Endometrial microvascular endothelial cells (primary cell): Measurements from ENCODE around the gene NEXN. TPM values are rescaled to one million over a fixed set of nuclear protein-coding genes. Genes with fewer than 3 reads are reported as not detected.
"Not testable (repeated sequence)": the region's sequence is repeated elsewhere in the genome, so short reads cannot be mapped to it uniquely, and the experiment has no call there.

Experiments used
- in situ Hi-C: cut with HindIII; loops from 2 replicates; pipeline ENCODE4 v1.10.0; 2017; ENCODE audit warnings: low sequenced_read_pairs, low pct_unique_long_range_greater_than_20kb; ENCODE audit errors: inconsistent ontology term
- total RNA-seq: library from RNA; depleted of rRNA; stranded (reverse); fragments of >200 nt; gene quantifications from one replicate; pipeline ENCODE4 v1.2.3, GENCODE V29; 2015; ENCODE audit errors: inconsistent ontology term

Gene NEXN
- total RNA-seq, 1 donor from 2014 or later: 5.2 TPM

DNA sequence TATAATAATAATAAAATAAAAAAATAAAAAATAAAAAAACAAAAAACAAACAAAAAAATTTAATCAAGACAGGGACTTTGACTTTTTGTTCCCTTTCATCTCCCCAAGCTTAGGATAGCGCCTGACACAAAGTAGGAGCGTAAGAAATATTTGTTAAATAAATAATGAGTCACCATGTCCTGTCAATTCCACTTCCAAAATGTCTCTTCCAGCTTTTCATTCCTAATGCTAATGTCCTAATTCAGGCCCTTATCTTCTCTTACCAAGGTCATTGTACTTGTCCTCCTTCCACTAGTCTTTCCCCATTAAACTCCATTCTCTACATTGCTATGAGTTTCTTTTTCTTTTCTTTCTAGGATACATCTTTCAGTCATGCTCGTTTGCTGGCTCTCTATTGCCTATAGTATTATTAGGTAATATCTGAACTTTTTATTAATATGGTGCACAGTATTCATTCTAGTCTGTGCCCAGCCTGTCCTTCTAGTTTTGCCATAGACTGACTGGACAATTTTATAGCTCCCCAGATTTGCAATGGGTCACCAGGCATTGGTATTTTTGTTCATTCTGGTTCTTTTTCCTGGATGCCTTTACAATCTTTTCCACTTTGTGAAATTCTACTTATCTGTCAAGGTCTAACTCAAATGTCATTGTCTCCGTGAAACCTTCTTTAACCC lies 11.4 kb downstream of the NEXN start:
- in situ Hi-C loops: no loop called here

DNA sequence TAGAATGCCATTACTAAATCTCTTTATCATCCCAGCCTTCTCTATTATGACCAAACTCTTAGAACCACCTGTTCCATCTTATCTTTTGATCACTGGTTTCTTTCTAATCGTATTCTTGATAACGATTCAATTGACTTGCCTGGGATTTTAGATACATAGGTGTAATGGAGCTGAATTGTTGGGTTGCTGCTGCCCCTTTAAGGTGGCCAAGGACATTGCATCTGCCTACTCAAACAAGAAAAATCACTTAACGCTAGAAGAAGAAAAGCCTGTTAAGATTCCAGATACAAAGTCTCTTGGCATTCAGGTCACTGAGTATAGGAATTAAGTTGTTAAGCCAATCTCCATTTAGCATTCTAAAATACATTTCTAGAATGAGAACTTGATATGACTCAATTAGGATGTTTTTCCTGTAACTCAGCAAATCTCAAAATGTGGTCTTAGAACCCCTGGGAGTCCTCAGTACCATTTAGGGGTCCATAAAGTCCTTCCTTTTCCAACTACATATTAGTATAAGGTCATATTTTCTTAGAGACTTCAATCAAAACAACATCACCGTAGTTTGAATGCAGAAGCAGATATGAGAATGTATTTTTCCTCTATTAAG lies 12.4 kb downstream of the NEXN start:
- in situ Hi-C loops: no loop called here

- in situ Hi-C loops: no loop called here
Measured at GRCh38 chr1:77905603-77906002, 17.2 kb downstream of the NEXN start.

- in situ Hi-C loops: no loop called here
Measured at GRCh38 chr1:77906019-77906545, 17.7 kb downstream of the NEXN start.

GRCh38 chr1:77906624-77907023 lies 18.2 kb downstream of the NEXN start:
- in situ Hi-C loops: no loop called here

GRCh38 chr1:77910116-77910515 lies 21.7 kb downstream of the NEXN start:
- in situ Hi-C loops: no loop called here

DNA sequence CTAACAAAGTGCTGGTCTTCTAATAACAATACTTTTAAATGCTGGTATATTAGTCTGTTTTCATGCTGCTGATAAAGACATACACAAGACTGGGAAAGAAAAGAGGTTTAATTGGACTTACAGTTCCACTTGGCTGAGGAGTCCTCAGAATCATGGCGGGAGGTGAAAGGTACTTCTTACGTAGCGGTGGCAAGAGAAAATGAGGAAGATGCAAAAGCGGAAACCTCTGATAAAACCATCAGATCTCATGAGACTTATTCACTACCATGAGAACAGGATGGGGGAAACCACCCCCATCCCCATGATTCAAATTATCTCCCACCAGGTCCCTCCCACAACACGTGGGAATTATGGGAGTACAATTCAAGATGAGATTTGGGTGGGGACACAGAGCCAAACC lies 30.5 kb downstream of the NEXN start:
- in situ Hi-C loops: not testable (repeated sequence)

GRCh38 chr1:77925518-77925917 lies 37.1 kb downstream of the NEXN start:
- in situ Hi-C loops: no loop called here

DNA sequence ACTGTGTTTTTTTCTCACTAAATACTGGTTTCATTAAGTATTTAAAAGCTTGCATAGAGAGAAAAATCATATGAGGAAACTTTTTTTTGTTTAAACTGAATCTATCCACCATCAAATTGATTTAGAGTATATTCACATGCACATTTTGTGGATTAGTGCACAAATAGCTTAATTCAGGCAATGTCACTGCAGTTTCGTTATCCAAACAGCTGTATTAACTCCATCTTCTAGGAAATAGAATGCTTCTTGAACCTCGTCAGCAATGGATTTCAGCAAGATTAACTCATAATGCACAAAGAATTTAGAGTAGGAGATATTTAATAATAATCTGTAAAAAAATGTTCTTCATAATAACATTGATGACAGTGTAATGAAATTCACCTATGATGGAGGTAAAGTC lies 37.5 kb downstream of the NEXN start:
- in situ Hi-C loops: no loop called here

DNA sequence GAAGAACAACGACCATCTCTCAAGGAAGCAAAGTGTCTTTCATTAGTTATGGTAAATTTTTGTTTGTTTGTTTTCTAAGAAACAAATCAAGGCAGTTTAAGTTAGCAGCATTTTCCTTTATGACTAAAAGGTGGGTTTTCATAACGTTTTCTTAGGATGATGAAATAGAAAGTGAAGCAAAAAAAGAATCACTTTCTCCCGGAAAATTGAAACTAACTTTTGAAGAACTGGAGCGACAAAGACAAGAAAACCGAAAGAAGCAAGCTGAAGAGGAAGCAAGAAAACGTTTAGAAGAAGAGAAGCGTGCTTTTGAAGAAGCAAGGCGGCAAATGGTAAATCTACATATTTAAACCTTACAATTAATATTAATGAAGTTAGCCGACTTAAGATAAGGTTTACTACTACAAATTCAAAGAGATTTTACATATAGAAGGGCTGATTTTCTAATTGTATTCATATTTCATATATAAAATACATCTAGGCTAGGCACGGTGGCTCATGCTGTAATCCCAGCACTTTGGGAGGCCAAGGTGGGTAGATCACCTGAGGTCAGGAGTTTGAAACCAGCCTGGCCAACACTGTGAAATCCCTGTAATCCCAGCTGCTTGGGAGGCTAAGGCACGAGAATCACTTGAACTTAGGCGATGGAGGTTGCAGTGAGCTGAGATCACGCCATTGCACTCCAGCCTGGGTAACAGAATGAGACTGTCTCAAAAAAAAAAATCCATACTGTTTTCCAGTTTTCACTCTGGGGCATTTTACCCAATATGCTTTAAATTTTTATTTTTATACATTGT lies 38.3 kb downstream of the NEXN start:
- in situ Hi-C loops: no loop called here

DNA sequence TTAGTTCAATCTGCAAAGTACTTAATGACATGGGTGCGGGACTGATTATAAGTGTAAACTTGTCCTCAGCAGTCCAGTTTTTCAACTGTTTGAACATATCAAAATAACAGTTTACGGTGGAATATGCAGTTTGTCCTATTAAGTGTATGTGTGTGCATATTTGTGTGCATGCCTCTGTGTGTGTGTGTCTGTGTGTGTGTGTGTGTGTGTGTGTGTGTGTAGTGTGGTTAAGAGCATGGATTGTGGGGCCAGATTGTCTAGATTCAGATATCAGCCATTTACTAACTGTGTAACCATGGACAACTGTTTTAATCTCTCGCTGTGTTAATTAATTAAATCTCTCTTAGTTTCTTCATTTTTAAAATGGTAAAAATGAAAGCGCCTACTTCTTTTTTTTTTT lies 39.0 kb downstream of the NEXN start:
- in situ Hi-C loops: no loop called here

DNA sequence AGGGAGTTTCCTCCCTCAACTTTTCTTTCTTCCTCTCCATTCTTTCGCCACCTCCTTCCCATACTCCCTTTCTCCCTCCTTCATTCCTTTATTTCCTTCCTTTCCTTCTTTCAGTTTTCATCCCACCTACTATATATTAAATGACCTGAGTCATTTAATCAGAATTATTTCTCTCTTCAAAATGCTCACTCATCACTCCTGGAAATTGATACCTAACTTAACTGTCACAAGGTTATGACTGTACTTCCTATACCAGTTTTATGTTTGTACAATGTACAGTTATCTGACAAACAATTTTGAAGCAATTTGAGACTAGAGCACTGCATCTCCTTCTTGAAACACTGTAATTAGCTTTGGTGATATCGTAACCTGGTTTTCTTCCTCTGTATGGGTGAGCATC lies 41.4 kb downstream of the NEXN start:
- in situ Hi-C loops: no loop called here

- in situ Hi-C loops: no loop called here
Measured at GRCh38 chr1:77938651-77939050, 50.2 kb downstream of the NEXN start.

DNA sequence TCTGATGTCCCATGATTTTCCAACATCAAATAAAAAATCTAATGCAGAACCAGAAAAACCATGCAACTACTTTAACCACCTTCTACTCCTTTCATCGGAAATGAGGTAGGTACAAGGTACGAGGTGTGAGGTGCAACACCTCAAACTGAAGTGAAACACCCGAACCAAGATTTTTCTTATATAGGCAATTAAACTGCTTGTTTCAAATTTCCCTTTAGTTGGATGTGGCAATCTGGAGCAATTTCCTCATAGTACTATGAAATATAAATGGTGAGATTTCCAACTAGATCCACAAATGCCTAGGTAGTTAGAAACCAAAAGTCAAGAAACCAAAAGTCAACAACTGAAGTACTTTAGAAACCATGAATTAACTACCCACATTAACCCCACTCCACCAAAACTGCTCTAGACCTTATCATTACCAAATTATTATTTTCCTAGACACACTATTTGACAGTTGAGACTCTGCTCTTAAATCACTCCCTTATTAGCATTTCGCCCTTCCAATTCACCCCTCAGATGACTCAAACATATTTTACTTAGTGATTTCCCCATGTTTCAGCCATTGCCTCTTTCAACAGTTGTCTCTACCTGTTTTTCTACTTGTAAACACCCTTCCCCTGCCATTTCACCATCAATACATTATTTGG lies 52.6 kb downstream of the NEXN start:
- in situ Hi-C loops: no loop called here

DNA sequence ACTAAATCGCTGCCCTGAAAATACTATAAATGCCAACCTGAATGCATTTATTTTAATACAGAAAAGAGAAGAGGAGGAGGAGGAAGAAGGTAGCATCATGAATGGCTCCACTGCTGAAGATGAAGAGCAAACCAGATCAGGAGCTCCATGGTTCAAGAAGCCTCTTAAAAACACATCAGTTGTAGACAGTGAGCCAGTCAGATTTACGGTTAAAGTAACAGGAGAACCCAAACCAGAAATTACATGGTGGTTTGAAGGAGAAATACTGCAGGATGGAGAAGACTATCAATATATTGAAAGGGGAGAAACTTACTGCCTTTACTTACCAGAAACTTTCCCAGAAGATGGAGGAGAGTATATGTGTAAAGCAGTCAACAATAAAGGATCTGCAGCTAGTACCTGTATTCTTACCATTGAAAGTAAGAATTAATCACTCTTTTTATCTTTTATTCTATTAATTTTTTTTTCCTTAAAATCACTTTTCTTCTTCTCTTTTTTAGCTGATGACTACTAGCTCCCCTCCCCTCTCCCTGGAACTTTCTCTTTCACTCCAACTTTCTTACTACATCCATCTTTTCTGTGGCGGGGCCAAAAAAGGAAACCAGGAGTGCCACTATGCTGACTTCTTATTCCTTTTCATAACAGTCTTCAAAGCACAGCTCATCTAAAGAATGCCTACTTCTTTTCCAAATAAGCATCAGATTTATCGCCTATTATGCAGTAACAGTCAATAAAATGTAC lies 54.1 kb downstream of the NEXN start:
- in situ Hi-C loops: no loop called here

DNA sequence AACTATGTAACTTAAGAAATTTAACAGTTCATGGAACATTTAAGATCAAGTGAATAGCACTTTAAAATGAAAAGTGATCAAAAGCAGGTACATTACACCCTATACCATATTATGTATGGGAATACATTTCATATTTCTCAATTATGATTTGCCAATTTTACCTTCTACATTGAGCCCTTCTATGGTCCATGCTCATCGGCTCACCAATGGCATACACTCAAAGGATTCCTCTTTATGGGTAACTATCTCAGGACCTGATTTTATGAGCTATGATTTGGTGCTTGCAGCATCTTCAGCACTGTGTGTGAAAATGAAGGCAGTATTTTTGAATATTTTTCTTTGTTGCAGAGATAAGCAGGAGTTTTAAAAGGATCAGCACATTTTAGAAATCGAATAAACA lies 56.9 kb downstream of the NEXN start:
- in situ Hi-C loops: no loop called here

DNA sequence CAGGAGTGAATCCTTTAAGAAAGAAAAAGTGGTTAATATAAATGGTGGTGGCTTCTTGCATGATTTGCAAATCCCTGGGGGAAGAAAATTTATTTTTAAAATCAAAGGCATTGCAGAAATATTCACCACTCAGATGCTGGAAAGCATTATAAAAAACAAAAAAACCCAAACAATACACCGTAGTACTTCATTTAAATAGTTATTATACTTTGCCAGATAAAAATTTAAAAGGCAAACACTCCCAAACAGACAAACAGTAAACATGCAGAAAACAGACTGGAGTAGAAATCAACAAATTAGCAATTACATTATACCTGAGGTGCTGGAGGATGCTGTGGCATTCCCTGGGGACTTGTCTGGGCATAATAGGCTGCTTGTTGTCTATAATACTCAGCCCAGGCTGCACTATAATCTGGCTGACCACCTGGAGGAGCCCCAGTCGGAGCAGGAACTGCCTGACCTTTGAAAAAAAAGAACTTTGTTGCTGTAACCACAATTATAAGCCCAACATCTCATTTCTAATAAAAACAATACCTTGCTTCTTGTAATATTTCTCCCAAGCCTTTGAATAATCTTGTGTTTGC lies 60.5 kb downstream of the NEXN start:
- in situ Hi-C loops: no loop called here

- in situ Hi-C loops: no loop called here
Measured at GRCh38 chr1:77950873-77951272, 62.4 kb downstream of the NEXN start.
